ENCODE data around the gene AIDA. TPM values are rescaled to one million over a fixed set of nuclear protein-coding genes. Genes with fewer than 3 reads are reported as not detected.

Gene AIDA
- total RNA-seq, 2 experiments from 2014 or later = 62.8 to 65.0 TPM

GRCh38 chr1:222736470-222736869 is 24.2 kb upstream of the AIDA start:
- ATAC-seq (ENCODE audit: low read depth) (no peak), DNase-seq (no peak)
- no peak overlapping the region for H3K27ac Mint-ChIP-seq
- peaks cover 15% of the 10 kb centered on the region for H3K36me3 Mint-ChIP-seq
- no peak overlapping the region for H3K4me3 Mint-ChIP-seq
- no peaks in the 10 kb centered on the region for H3K9me3 Mint-ChIP-seq
- H3K27me3 Mint-ChIP-seq = no peaks in the 10 kb centered on the region
- POLR2A ChIA-PET = no interaction called here
- peaks cover 11% of the 10 kb centered on the region for H3K4me1 Mint-ChIP-seq

GRCh38 chr1:222734740-222735139 is 22.4 kb upstream of the AIDA start:
- Mint-ChIP-seq H3K36me3 (peaks cover 25% of the 10 kb centered on the region), H3K27ac (no peak overlapping the region), H3K9me3 (no peaks in the 10 kb centered on the region), H3K4me1 (peaks cover 14% of the 10 kb centered on the region), H3K27me3 (no peaks in the 10 kb centered on the region), H3K4me3 (no peak overlapping the region)
- no peak for ATAC-seq (ENCODE audit: low read depth)
- no peak for DNase-seq
- POLR2A ChIA-PET = no interaction called here

GRCh38 chr1:222732216-222733159 is 20.2 kb upstream of the AIDA start:
- Mint-ChIP-seq H3K9me3 (no peaks in the 10 kb centered on the region), H3K27ac (peak overlapping the region; percentile 7), H3K4me1 (peaks cover 14% of the 10 kb centered on the region), H3K36me3 (peaks cover 37% of the 10 kb centered on the region), H3K27me3 (no peaks in the 10 kb centered on the region), H3K4me3 (peak overlapping the region; percentile 7)
- DNase-seq (no peak), ATAC-seq (ENCODE audit: low read depth) (no peak)
- POLR2A ChIA-PET = interaction anchor here (0.7 kb wide), 1 partner anchor 22 kb away, joined by 3 read pairs; no protein-coding TSS in a partner anchor

GRCh38 chr1:222730866-222731265 is 18.6 kb upstream of the AIDA start:
- no peaks in the 10 kb centered on the region for H3K9me3 Mint-ChIP-seq
- no peak overlapping the region for H3K4me3 Mint-ChIP-seq
- H3K27ac Mint-ChIP-seq = no peak overlapping the region
- ATAC-seq (ENCODE audit: low read depth) (no peak), DNase-seq (no peak)
- no peaks in the 10 kb centered on the region for H3K27me3 Mint-ChIP-seq
- POLR2A ChIA-PET = no interaction called here
- H3K4me1 Mint-ChIP-seq = peaks cover 14% of the 10 kb centered on the region
- H3K36me3 Mint-ChIP-seq = peaks cover 38% of the 10 kb centered on the region

- DNase-seq = no peak
- no peak for ATAC-seq (ENCODE audit: low read depth)
- H3K27me3 Mint-ChIP-seq = no peaks in the 10 kb centered on the region
- no peaks in the 10 kb centered on the region for H3K9me3 Mint-ChIP-seq
- H3K27ac Mint-ChIP-seq = no peak overlapping the region
- no peak overlapping the region for H3K4me3 Mint-ChIP-seq
- peaks cover 14% of the 10 kb centered on the region for H3K4me1 Mint-ChIP-seq
- POLR2A ChIA-PET = no interaction called here
- H3K36me3 Mint-ChIP-seq = peaks cover 39% of the 10 kb centered on the region
Measured at GRCh38 chr1:222728746-222729145, 16.5 kb upstream of the AIDA start.

- Mint-ChIP-seq H3K27ac (no peak overlapping the region), H3K36me3 (peaks cover 25% of the 10 kb centered on the region)
Measured at GRCh38 chr1:222716393-222716792, 4.1 kb upstream of the AIDA start.

GRCh38 chr1:222713091-222713961 is 1.0 kb upstream of the AIDA start:
- Mint-ChIP-seq H3K36me3 (peaks cover 41% of the 10 kb centered on the region), H3K4me1 (peaks cover 35% of the 10 kb centered on the region), H3K27me3 (no peaks in the 10 kb centered on the region), H3K4me3 (peak overlapping the region; percentile 95), H3K27ac (peak overlapping the region; percentile 97), H3K9me3 (no peaks in the 10 kb centered on the region)
- ATAC-seq (ENCODE audit: low read depth) (peak; percentile 67), DNase-seq (peak; percentile 86)
- POLR2A ChIA-PET = interaction anchor here (1.0 to 2.8 kb wide), 10 partner anchors 9 to 1469 kb away, joined by 3 to 40 read pairs (median 4); partner anchors contain the start of genes DEGS1 and TAF1A

More at GRCh38 chr1:222716393-222716792, 4.1 kb upstream of the AIDA start:
- Mint-ChIP-seq H3K9me3 (no peaks in the 10 kb centered on the region), H3K4me3 (no peak overlapping the region), H3K4me1 (peaks cover 13% of the 10 kb centered on the region), H3K27me3 (no peaks in the 10 kb centered on the region)
- ATAC-seq (ENCODE audit: low read depth) (no peak), DNase-seq (no peak)
- POLR2A ChIA-PET = no interaction called here

GRCh38 chr1:222711319-222712252 is 705 bp downstream of the AIDA start:
- peaks cover 41% of the 10 kb centered on the region for H3K36me3 Mint-ChIP-seq
- POLR2A ChIA-PET = interaction anchor here (1.0 to 2.8 kb wide), 7 partner anchors 14 to 122 kb away, joined by 3 to 40 read pairs (median 9); partner anchors contain the start of gene TAF1A
- peak overlapping the region; percentile 97 for H3K27ac Mint-ChIP-seq

GRCh38 chr1:222709700-222710153 is 2.6 kb downstream of the AIDA start:
- POLR2A ChIA-PET = interaction anchor here (0.5 to 2.1 kb wide), 2 partner anchors 55 to 967 kb away, joined by 4 to 18 read pairs; no protein-coding TSS in a partner anchor
- no peak overlapping the region for H3K27ac Mint-ChIP-seq
- ATAC-seq (ENCODE audit: low read depth) = no peak
- H3K27me3 Mint-ChIP-seq = no peaks in the 10 kb centered on the region
- H3K9me3 Mint-ChIP-seq = no peaks in the 10 kb centered on the region
- peak overlapping the region; percentile 95 for H3K4me3 Mint-ChIP-seq
- H3K36me3 Mint-ChIP-seq = peaks cover 44% of the 10 kb centered on the region
- peaks cover 43% of the 10 kb centered on the region for H3K4me1 Mint-ChIP-seq
- DNase-seq = no peak

More at GRCh38 chr1:222711319-222712252, 705 bp downstream of the AIDA start:
- Mint-ChIP-seq H3K4me1 (peaks cover 35% of the 10 kb centered on the region), H3K9me3 (no peaks in the 10 kb centered on the region), H3K4me3 (peak overlapping the region; percentile 95), H3K27me3 (no peaks in the 10 kb centered on the region)
- peak; percentile 66 for DNase-seq
- ATAC-seq (ENCODE audit: low read depth) = peak; percentile 51

GRCh38 chr1:222706815-222707214 is 5.5 kb downstream of the AIDA start:
- ATAC-seq (ENCODE audit: low read depth) (no peak), DNase-seq (no peak)
- Mint-ChIP-seq H3K9me3 (peaks cover 2% of the 10 kb centered on the region), H3K36me3 (peaks cover 57% of the 10 kb centered on the region), H3K4me1 (peaks cover 44% of the 10 kb centered on the region), H3K4me3 (no peak overlapping the region), H3K27me3 (no peaks in the 10 kb centered on the region), H3K27ac (no peak overlapping the region)
- POLR2A ChIA-PET = no interaction called here

GRCh38 chr1:222704260-222704659 is 8.0 kb downstream of the AIDA start:
- Mint-ChIP-seq H3K27ac (no peak overlapping the region), H3K4me3 (no peak overlapping the region), H3K36me3 (peaks cover 51% of the 10 kb centered on the region), H3K27me3 (no peaks in the 10 kb centered on the region), H3K9me3 (peaks cover 2% of the 10 kb centered on the region), H3K4me1 (peaks cover 27% of the 10 kb centered on the region)
- POLR2A ChIA-PET = no interaction called here
- DNase-seq = no peak
- no peak for ATAC-seq (ENCODE audit: low read depth)

- ATAC-seq (ENCODE audit: low read depth) = no peak
Measured at GRCh38 chr1:222702210-222702609, 10.1 kb downstream of the AIDA start.

More at GRCh38 chr1:222702210-222702609, 10.1 kb downstream of the AIDA start:
- H3K36me3 Mint-ChIP-seq = peaks cover 42% of the 10 kb centered on the region
- H3K9me3 Mint-ChIP-seq = peaks cover 2% of the 10 kb centered on the region
- H3K4me1 Mint-ChIP-seq = peaks cover 17% of the 10 kb centered on the region
- H3K4me3 Mint-ChIP-seq = no peak overlapping the region
- no peak for DNase-seq
- no peak overlapping the region for H3K27ac Mint-ChIP-seq
- POLR2A ChIA-PET = interaction anchor here (1.3 kb wide), 1 partner anchor 11 kb away, joined by 3 read pairs; no protein-coding TSS in a partner anchor
- no peaks in the 10 kb centered on the region for H3K27me3 Mint-ChIP-seq
